MM.1S (cell line): ENCODE data around the gene PIK3R4.

ENCODE experiments used
- DNase-seq: peaks from one replicate; pipeline ENCODE4 v3.0.0-alpha.2; 2015
- H2AFZ ChIP-seq: fragments of 300-600 bp; sonication (generic); 2 replicates; pipeline ENCODE4 v1.6.0; 2016; ENCODE audit warnings: antibody characterized with exemption, low read length
- H3F3A ChIP-seq: fragments of 300-600 bp; sonication (generic); 2 replicates; pipeline ENCODE4 v1.6.1; 2016; ENCODE audit warnings: mild to moderate bottlenecking, antibody characterized with exemption, low read length, moderate library complexity, mixed read lengths; ENCODE audit not compliant: insufficient read depth
- H3K27ac ChIP-seq: fragments of 300-600 bp; sonication (generic); 2 replicates; pipeline ENCODE4 v1.5.1; 2016; ENCODE audit warnings: mild to moderate bottlenecking, low read length
- H3K27me3 ChIP-seq: fragments of 300-600 bp; sonication (generic); replicated peaks from 2 replicates; pipeline ENCODE4 v1.6.0; 2016; ENCODE audit warnings: low read length; ENCODE audit not compliant: insufficient read depth
- H3K36me3 ChIP-seq: fragments of 300-600 bp; sonication (generic); replicated peaks from 2 replicates; pipeline ENCODE4 v1.6.1; 2016; ENCODE audit warnings: mild to moderate bottlenecking, low read length, mixed read lengths; ENCODE audit not compliant: insufficient read depth
- H3K4me1 ChIP-seq: fragments of 300-600 bp; sonication (generic); 2 replicates; pipeline ENCODE4 v1.6.1; 2016; ENCODE audit warnings: low read length, mixed read lengths
- H3K4me2 ChIP-seq: fragments of 300-600 bp; sonication (generic); 2 replicates; pipeline ENCODE4 v1.6.0; 2016; ENCODE audit warnings: low read depth, low read length
- H3K4me3 ChIP-seq: fragments of 300-600 bp; sonication (generic); 2 replicates; pipeline ENCODE4 v1.5.1; 2016; ENCODE audit warnings: low read length, mixed read lengths
- H3K79me2 ChIP-seq: fragments of 300-600 bp; sonication (generic); 2 replicates; pipeline ENCODE4 v1.6.1; 2016; ENCODE audit warnings: mixed run types, low read length, mixed read lengths
- H3K9ac ChIP-seq: fragments of 300-600 bp; sonication (generic); 2 replicates; pipeline ENCODE4 v1.6.1; 2016; ENCODE audit warnings: low read length, mixed read lengths
- H3K9me2 ChIP-seq: fragments of 300-600 bp; sonication (generic); replicated peaks from 2 replicates; pipeline ENCODE4 v1.6.1; 2016; ENCODE audit warnings: mild to moderate bottlenecking, low read length, mixed read lengths; ENCODE audit not compliant: insufficient read depth
- H3K9me3 ChIP-seq: fragments of 300-600 bp; sonication (generic); replicated peaks from 2 replicates; pipeline ENCODE4 v1.6.1; 2016; ENCODE audit warnings: mild to moderate bottlenecking, low read length, mixed read lengths; ENCODE audit not compliant: insufficient read depth
- H4K20me1 ChIP-seq: fragments of 300-600 bp; sonication (generic); 2 replicates; pipeline ENCODE4 v1.6.1; 2016; ENCODE audit warnings: mild to moderate bottlenecking, low read length, moderate library complexity, mixed read lengths; ENCODE audit not compliant: insufficient read depth
- CTCF ChIP-seq: fragments of 300-600 bp; sonication (generic); IDR thresholded peaks from 2 replicates; pipeline ENCODE4 v1.5.1; 2016; ENCODE audit warnings: antibody characterized with exemption, low read length, mixed read lengths
- EZH2 ChIP-seq: fragments of 300-600 bp; sonication (generic); optimal IDR thresholded peaks from 2 replicates; pipeline ENCODE3; 2017; ENCODE audit warnings: low read depth, mild to moderate bottlenecking, antibody characterized with exemption, low read length, mixed read lengths
- EZH2phosphoT487 ChIP-seq: fragments of 300-600 bp; sonication (generic); IDR thresholded peaks from 2 replicates; pipeline ENCODE4 v1.6.1; 2018; ENCODE audit warnings: antibody characterized with exemption, low read length

The PIK3R4 gene

GRCh38 chr3:130715616-130716015 lies 31.0 kb downstream of the PIK3R4 start:
- Histone ChIP-seq H3F3A (no peaks in the 10 kb centered on the region), H3K27me3 (no peaks in the 10 kb centered on the region), H3K27ac (no peak overlapping the region), H3K9ac (no peak overlapping the region), H3K9me3 (no peaks in the 10 kb centered on the region), H3K79me2 (no peaks in the 10 kb centered on the region), H3K4me3 (no peak overlapping the region), H3K4me1 (no peaks in the 10 kb centered on the region), H4K20me1 (no peaks in the 10 kb centered on the region), H3K9me2 (no peaks in the 10 kb centered on the region), H3K4me2 (no peak overlapping the region), H3K36me3 (no peaks in the 10 kb centered on the region; the same call in 1 of the 2 replicates), H2AFZ (no peak overlapping the region)
- TF ChIP-seq CTCF (no peak), EZH2 (no peak), EZH2phosphoT487 (no peak)
- DNase-seq = no peak

GRCh38 chr3:130712718-130713423 lies 33.8 kb downstream of the PIK3R4 start:
- H3K79me2 ChIP-seq = no peaks in the 10 kb centered on the region
- no peak overlapping the region for H3K4me3 ChIP-seq
- no peak for DNase-seq
- H2AFZ ChIP-seq = no peak overlapping the region
- no peak overlapping the region for H3K9ac ChIP-seq
- no peaks in the 10 kb centered on the region for H3K4me1 ChIP-seq
- H3K9me2 ChIP-seq = no peaks in the 10 kb centered on the region
- no peak overlapping the region for H3K27ac ChIP-seq
- no peaks in the 10 kb centered on the region for H3K27me3 ChIP-seq
- H3K9me3 ChIP-seq = no peaks in the 10 kb centered on the region
- H3F3A ChIP-seq = no peaks in the 10 kb centered on the region
- no peaks in the 10 kb centered on the region; the same call in 1 of the 2 replicates for H3K36me3 ChIP-seq
- no peaks in the 10 kb centered on the region for H4K20me1 ChIP-seq
- H3K4me2 ChIP-seq = no peak overlapping the region
- TF ChIP-seq CTCF (no peak), EZH2phosphoT487 (no peak), EZH2 (no peak)

GRCh38 chr3:130711565-130712324 lies 34.9 kb downstream of the PIK3R4 start:
- H3K9me3 ChIP-seq = no peaks in the 10 kb centered on the region
- H3K36me3 ChIP-seq = no peaks in the 10 kb centered on the region; the same call in 1 of the 2 replicates
- H3K79me2 ChIP-seq = no peaks in the 10 kb centered on the region
- H3K9me2 ChIP-seq = no peaks in the 10 kb centered on the region
- no peak for DNase-seq
- H3K27me3 ChIP-seq = no peaks in the 10 kb centered on the region
- no peaks in the 10 kb centered on the region for H3F3A ChIP-seq
- H3K4me3 ChIP-seq = no peak overlapping the region
- H2AFZ ChIP-seq = no peak overlapping the region
- TF ChIP-seq CTCF = no peak
- no peak for TF ChIP-seq EZH2
- TF ChIP-seq EZH2phosphoT487 = no peak
- H3K9ac ChIP-seq = no peak overlapping the region
- H3K4me1 ChIP-seq = no peaks in the 10 kb centered on the region
- no peaks in the 10 kb centered on the region for H4K20me1 ChIP-seq
- no peak overlapping the region for H3K4me2 ChIP-seq
- no peak overlapping the region for H3K27ac ChIP-seq
